GM21447 (cell line): Measurements from ENCODE around the gene IGFBP6.

Source experiments
- ATAC-seq: cut with Tn5 transposase; IDR thresholded peaks from one replicate; pipeline ENCODE4 v1.9.1; 2021; ENCODE audit not compliant: unreplicated experiment

The IGFBP6 gene

GRCh38 chr12:53059434-53060063 lies 37.9 kb upstream of the IGFBP6 start:
- ATAC-seq, result no peak

GRCh38 chr12:53060064-53060720 lies 37.3 kb upstream of the IGFBP6 start:
- ATAC-seq, result no peak

- ATAC-seq, result no peak
Measured at GRCh38 chr12:53060721-53061276, 36.7 kb upstream of the IGFBP6 start.

GRCh38 chr12:53061404-53062010 lies 36.0 kb upstream of the IGFBP6 start:
- no peak for ATAC-seq

GRCh38 chr12:53062011-53062961 lies 35.2 kb upstream of the IGFBP6 start:
- ATAC-seq, result no peak

GRCh38 chr12:53062977-53063707 lies 34.3 kb upstream of the IGFBP6 start:
- no peak for ATAC-seq

GRCh38 chr12:53063708-53064612 lies 33.5 kb upstream of the IGFBP6 start:
- ATAC-seq, result no peak

GRCh38 chr12:53064613-53065436 lies 32.6 kb upstream of the IGFBP6 start:
- ATAC-seq, result no peak

- ATAC-seq, result no peak
Measured at GRCh38 chr12:53065470-53065869, 32.0 kb upstream of the IGFBP6 start.

GRCh38 chr12:53065975-53066931 lies 31.2 kb upstream of the IGFBP6 start:
- ATAC-seq, result no peak

GRCh38 chr12:53067074-53067992 lies 30.1 kb upstream of the IGFBP6 start:
- no peak for ATAC-seq

GRCh38 chr12:53067993-53068770 lies 29.3 kb upstream of the IGFBP6 start:
- ATAC-seq, result no peak

GRCh38 chr12:53068811-53069585 lies 28.5 kb upstream of the IGFBP6 start:
- ATAC-seq, result no peak

GRCh38 chr12:53069621-53070410 lies 27.7 kb upstream of the IGFBP6 start:
- ATAC-seq, result no peak
